ENCODE results near the gene SIRPB2.
"Not testable (repeated sequence)": the region's sequence is repeated elsewhere in the genome, so short reads cannot be mapped to it uniquely, and the experiment has no call there.

Gene SIRPB2

GRCh38 chr20:1499528-1500420 is 8.6 kb upstream of the SIRPB2 start:
- DNase-seq: no peak

DNA sequence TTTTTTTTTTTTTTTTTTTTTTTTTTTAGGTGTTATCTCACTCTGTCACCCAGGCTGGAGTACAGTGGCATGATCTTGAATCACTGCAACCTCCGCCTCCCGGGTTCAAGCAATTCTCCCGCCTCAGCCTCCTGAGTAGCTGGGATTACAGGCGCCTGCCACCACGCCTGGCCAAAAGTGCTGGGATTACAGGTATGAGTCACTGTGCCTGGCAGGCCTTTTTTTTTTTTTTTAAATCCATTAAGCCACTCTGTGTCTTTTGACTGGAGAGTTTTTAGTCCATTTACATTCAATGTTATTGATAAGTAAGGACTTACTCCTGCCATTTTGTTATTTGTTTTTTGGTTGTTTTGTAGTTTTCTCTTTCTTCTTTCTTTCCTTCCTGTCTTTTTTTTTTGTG is 6.2 kb upstream of the SIRPB2 start:
- DNase-seq: not testable (repeated sequence)

DNA sequence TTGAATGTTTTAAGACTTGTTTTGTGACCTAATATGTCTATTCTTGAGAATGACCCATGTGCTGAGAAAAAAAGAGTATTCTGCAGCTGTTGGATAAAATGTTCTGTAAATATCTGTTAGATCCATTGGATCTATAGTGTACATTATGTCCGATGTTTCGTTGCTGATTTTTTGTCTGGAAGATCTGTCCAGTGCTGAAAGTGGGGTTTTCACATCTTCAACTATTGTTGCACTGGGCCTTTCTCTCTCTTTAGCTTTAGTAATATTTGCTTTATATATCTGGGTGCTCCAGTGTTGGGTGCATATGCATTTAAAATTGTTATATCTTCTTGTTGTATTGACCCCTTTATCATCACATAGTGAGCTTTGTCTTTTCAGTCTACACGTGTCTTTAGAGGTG is 5.7 kb upstream of the SIRPB2 start:
- no peak for DNase-seq

DNA sequence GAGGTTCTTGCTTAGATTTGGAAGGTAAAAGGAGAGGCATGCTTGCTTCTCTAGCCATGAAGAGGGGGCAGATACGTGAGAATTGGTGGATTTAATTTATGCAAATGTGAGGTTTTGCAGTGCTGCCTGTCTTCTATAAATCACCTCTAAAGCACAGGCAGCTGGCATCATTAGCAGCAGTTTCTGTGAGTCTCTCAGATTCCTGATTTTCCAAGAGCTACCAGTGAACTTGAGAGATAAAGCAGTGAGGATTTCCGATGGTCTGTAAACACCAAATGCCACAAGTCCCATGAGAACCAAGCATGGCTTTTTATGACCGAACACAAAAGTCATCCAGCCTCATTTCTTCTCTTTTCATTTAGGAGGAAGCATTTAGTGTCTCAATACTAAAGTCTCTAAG is 3.2 kb upstream of the SIRPB2 start:
- DNase-seq: no peak

- DNase-seq: no peak
These were observed 2.3 kb upstream of the SIRPB2 start for GRCh38 chr20:1493536-1493935.

- peak; percentile 63 for DNase-seq
These were observed 831 bp upstream of the SIRPB2 start for GRCh38 chr20:1491860-1492642.

- peak; percentile 45 for DNase-seq
These were observed 501 bp downstream of the SIRPB2 start for GRCh38 chr20:1490643-1491195.

DNA sequence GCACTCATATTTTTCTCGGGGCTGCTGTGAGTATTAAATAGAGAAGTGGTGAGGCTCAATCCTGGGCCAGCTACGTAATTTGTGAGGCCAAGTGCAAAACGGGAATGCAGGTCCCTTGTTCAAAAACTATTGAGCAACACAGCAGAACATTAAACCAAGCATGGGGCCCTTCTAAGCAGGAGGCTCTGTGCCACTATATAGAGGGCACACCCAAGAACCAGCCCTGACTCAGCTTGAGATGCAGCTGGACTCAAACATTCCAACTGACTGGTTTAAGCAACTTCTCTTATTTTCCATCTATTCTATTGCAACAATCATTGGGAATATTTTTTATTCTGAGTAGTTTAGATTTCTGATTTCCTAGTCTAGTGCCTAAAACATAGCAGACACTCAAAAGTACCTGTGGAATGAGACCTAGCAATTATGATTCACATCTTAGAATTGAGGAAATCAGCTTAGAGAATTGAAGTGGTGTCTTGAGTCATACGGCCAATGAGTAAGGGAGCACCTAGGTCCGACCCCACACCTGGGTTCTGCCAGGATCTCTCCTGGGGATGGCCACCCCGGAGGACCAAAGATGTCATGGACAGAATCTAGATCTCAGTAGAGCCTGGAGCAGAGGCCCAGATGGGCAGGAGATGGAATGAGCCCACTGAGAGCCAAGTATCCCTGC is 1.3 kb downstream of the SIRPB2 start:
- peak; percentile 75 for DNase-seq

DNA sequence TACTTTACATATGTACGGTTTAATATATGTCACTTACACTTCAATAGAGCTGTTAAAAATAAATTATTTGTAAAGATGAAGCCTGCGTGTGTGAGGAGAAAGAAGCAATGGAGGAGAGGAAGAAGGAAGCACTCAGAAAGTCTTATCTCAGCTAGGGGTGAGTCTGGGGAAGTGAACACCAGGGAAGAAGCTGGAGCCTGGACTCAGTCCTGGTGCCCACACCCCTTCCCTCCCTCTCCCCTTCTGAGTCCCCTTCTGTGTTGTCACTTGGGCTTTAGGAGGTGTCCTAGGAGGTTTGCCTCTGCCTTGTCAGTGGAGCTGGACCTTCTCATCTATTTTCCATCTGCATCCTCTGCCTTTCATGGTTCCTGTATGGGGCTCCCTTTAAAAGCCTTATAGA is 1.9 kb downstream of the SIRPB2 start:
- DNase-seq: peak; percentile 26

DNA sequence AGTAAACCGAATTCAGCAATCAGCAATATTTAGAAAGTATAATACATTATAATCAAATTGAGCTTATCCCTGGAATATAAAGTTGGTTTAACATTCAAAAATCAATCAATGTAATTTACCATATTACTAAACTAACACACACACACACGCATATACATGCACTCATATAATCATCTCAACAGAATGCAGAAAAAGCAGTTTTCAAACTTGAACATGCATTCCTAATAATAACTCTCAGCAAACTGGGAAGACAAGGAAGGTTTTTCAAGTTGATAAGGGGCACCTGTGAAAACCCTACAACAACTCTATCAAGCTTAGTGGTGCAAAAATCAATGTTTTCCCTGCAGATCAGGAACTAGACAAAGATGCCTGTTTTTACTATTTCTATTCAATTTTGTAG is 4.7 kb downstream of the SIRPB2 start:
- no peak for DNase-seq

DNA sequence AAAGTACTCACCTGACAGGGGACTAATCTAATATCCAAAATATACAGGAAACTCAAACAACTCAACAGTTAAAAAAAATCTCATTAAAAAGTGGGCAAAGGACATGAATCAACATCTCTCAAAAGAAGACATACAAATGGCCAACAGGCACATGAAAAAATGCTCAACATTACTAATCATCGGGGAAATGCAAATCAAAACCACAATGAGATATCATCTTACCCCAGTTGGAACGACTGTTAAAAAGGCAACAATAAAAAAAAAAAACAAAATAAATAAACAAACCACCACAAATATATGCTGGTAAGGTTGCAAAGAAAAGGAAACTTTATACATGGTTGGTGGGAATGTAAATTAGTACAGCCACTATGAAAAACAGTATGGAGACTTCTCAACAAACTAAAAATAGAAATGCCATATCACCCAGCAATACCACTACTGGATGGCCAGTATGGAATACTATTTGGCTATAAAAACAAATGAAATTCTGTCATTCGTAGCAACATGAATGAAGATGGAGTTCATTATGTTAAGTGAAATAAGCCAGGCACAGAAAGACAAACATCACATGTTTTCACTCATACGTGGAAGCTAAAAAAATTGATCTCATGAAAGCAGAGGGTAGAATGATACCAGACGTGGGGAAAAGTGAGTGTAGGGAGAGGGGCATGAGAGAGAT is 6.6 kb downstream of the SIRPB2 start:
- DNase-seq: peak; percentile 13

DNA sequence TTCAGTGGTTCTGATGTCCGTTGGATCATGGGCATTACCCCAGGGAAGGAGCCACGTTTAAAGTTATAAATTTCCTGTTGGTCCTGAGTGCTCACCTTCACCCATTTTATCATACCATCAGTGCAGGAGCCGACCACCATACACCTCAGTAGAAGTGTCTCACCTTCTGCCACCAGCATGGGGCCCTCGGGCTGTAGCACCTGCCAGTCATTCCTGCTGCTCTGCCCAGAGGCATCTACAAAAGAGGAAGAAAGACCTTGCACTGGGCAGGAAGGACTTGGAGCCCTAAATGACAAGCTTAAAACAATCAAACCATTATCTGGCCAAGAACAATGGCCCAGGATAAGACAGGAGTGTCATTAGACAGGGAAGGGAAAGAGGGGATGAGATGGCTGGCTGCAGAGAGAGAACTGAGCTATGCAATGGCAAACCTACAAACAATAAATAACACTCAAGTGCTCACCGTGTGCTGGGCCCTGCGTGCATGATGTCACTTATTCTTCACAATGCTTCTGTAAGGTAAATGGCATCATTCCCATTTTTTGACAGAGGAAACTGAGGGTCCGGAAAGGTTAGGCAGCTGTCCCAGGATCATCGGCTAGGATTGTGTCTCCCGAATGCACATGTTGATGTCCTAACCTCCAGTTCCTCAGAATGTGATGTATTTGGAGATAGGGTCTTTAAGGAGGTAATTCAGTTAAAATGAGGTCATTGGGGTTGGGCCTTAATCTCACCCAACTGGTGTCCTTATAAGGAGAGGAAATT is 11.2 kb downstream of the SIRPB2 start:
- no peak for DNase-seq

- DNase-seq: peak; percentile 79
These were observed 12.7 kb downstream of the SIRPB2 start for GRCh38 chr20:1478566-1478965.

GRCh38 chr20:1477896-1478490 is 13.2 kb downstream of the SIRPB2 start:
- DNase-seq: no peak

DNA sequence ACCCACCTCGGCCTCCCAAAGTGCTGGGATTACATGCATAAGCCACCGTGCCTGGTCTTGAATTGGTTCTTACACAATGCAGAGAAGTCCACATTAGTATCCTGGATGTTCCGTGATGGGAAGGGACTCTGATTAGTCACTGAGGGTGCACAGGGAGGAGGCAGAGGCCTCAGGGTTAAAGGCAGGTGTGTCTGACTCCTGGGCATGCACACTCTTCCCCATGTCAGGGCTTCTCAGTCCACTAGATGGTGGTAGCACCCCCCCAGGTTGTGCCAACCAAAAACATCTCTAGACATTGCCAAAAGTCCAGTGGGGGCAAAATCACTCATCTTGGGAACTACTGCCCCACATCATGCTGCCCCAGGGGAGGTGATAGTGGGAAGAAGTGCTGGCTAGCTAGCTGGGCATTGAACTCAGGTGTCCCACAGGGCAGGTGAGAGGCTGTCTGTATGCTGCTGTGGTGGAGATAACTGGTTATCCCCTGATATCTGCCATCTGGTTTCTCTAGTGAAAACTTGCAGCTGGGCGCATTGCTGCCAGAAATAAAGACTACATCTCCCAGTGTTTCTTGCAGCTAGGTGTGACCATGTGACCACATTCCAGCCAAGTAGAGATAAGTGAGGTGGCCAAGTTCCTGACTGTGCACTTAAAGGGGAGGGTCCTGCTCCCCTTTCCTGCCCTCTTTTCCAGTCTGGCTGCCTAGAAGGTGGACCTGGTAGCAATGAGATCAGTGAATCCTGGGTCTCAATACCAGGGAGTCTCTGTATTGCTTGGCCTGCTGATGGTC is 16.2 kb downstream of the SIRPB2 start:
- no peak for DNase-seq

DNA sequence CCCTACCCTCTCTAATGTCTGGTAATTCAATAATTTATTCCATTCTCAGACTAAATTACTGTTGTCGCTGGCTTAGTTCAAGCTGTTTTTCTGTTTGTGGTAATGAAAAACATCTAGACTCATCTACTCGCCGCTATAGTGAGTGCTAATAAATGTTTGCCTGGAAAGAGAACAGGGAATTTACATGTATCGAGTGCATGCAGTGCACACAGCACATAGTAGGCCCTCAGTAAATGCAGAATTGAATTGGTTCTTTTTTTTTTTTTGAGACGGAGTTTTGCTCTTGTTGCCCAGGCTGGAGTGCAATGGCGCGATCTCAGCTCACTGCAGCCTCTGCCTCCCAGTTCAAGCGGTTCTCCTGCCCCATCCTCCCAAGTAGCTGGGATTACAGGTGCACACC is 16.9 kb downstream of the SIRPB2 start:
- DNase-seq: no peak

DNA sequence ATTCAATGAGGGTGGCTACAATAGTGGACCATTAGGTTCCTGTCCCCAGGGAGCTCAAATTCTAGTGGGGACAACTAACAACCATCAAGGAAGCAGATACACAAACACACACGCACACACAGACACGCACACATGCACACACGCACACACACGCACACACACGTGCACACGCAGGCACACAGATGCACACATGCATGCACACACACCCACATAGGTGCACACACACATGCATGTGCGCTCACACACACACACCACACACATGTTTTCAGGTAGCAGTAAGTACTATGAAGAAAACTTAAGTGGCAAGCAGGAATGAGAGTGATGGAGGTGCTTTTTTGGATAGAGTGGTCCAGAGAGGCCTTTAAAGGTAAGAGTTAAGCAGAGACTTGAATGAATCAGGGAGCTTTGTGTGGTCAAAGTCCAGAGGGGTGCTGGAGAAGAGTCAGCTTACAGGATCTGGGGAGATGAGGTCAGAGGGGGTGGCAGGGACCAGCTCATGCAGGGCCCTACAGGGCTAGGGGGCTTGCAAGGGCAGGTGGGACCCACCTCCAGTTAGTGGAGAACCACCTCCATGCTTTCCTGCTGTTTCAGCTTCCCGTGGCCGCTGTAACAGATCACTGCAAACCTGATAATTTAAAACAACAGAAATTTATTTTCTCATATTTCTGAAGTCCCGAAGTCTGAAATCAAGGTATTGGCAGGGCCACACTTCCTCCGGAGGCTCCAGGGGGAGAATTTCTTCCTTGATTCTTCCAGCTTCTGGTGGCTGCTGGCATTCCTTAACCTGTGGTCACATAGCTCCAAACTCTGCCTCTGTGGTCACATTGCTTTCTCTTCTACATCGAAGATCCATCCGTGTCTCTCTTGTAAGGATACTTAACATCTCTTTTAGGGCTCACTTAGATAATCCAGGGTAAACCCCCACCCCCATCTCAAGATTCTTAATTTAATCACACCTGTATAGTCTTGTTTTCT is 17.7 kb downstream of the SIRPB2 start:
- no peak for DNase-seq

DNA sequence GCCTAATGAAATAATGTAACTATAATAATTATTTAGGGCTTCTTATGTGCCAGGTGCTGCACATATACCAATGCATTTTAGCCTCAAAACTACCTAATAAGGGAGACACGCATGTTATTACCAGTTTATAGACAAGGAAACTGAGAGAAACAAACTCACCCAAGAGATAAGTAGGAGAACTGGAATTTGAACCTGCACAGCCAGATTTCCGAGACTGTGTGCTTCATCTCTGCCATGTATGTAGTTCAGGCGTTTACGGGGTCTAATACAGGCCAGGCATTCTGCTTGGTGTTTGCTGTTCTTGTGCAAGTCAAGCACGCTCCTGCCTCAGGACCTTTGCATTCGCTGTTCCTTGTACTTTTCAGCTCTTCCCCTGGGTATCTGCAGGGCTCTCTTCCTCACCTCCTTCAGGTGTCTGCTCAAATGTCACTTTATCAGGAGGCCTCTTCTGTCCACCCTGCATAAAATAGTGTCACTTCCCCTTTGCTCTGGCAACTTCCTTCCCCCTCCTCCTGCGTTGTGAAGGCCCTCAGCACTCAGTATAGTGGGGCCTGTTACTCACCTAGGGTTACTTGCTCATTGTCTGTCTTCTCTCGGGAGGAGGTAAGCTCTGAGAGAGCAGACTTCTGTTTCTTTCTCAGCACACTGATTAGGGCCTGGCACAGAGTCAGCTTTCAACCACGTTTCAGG is 18.5 kb downstream of the SIRPB2 start:
- peak; percentile 56 for DNase-seq

DNA sequence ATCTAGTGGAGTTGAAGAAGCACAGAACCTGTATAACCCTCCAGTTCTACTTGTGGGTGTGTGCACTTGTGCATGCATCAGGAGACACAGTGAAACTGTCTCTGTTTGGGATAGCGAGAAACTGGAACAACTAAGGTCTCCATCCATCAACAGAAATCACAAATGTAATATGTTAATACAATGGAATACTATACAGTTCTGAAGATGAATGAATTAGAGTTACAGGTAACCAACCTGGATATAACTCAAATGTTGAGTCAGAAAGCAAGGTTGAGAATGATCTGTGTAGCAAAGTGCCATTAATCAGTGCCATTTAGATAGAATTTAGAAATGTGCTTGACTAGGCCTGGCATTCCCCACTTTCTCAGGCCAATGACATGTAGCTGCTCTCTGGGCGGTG is 20.0 kb downstream of the SIRPB2 start:
- no peak for DNase-seq
